Ishikawa (cell line): ENCODE data around the gene KDR.

Source experiments
- CREB1 ChIP-seq: IDR thresholded peaks from 2 replicates; pipeline ENCODE4 v1.6.1; 2012; ENCODE audit warnings: low read depth
- EP300 ChIP-seq: IDR thresholded peaks from 2 replicates; pipeline ENCODE4 v1.6.1; 2012; ENCODE audit warnings: borderline replicate concordance
- NFIC ChIP-seq: IDR thresholded peaks from 2 replicates; pipeline ENCODE4 v1.6.1; 2012
- RAD21 ChIP-seq: IDR thresholded peaks from 2 replicates; pipeline ENCODE4 v1.6.1; 2012; ENCODE audit warnings: low read depth
- TAF1 ChIP-seq: IDR thresholded peaks from 2 replicates; pipeline ENCODE4 v1.6.1; 2012; ENCODE audit warnings: low read depth, mild to moderate bottlenecking
- TCF12 ChIP-seq: IDR thresholded peaks from 2 replicates; pipeline ENCODE4 v1.6.1; 2012; ENCODE audit warnings: low read depth
- TEAD4 ChIP-seq: IDR thresholded peaks from 2 replicates; pipeline ENCODE4 v1.6.1; 2012
- YY1 ChIP-seq: IDR thresholded peaks from 2 replicates; pipeline ENCODE4 v1.6.1; 2012; ENCODE audit warnings: low read depth
- ZBTB7A ChIP-seq: IDR thresholded peaks from 2 replicates; pipeline ENCODE4 v1.6.1; 2012; ENCODE audit warnings: low read depth
- TF ChIP-seq, protein P1 (sequence below): IDR thresholded peaks from 2 replicates; pipeline ENCODE4 v1.6.1; 2012
- TF ChIP-seq, protein P2 (sequence below): IDR thresholded peaks from 2 replicates; pipeline ENCODE4 v1.6.1; 2012; ENCODE audit warnings: low read depth, mild to moderate bottlenecking
- TF ChIP-seq, protein P3 (sequence below): IDR thresholded peaks from 2 replicates; pipeline ENCODE4 v1.6.1; 2012

DNA sequence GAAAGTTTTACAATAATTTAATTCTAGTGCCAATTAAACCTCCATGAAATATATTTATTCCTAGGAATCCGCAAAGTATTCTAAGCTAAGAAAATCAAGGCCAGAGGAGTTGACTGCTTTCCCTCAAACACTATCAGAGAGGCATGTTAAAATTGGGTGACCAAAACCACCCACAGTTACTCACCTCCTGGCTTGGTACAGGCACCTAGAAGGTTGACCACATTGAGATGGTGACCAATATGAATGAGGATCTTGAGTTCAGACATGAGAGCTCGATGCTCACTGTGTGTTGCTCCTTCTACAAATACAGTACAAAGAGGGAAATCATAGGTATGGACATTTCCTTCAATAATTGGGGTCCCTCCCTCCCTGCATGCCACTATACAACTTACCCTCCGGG lies 29.4 kb downstream of the KDR start:
- TF ChIP-seq NFIC = no peak
- TF ChIP-seq RAD21 = no peak
- no peak for TF ChIP-seq TCF12
- TF ChIP-seq ZBTB7A = no peak
- TF ChIP-seq EP300 = no peak
- no peak for TF ChIP-seq TEAD4
- TF ChIP-seq, protein P1, sequence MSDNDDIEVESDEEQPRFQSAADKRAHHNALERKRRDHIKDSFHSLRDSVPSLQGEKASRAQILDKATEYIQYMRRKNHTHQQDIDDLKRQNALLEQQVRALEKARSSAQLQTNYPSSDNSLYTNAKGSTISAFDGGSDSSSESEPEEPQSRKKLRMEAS = no peak
- no peak for TF ChIP-seq TAF1
- TF ChIP-seq, protein P2, sequence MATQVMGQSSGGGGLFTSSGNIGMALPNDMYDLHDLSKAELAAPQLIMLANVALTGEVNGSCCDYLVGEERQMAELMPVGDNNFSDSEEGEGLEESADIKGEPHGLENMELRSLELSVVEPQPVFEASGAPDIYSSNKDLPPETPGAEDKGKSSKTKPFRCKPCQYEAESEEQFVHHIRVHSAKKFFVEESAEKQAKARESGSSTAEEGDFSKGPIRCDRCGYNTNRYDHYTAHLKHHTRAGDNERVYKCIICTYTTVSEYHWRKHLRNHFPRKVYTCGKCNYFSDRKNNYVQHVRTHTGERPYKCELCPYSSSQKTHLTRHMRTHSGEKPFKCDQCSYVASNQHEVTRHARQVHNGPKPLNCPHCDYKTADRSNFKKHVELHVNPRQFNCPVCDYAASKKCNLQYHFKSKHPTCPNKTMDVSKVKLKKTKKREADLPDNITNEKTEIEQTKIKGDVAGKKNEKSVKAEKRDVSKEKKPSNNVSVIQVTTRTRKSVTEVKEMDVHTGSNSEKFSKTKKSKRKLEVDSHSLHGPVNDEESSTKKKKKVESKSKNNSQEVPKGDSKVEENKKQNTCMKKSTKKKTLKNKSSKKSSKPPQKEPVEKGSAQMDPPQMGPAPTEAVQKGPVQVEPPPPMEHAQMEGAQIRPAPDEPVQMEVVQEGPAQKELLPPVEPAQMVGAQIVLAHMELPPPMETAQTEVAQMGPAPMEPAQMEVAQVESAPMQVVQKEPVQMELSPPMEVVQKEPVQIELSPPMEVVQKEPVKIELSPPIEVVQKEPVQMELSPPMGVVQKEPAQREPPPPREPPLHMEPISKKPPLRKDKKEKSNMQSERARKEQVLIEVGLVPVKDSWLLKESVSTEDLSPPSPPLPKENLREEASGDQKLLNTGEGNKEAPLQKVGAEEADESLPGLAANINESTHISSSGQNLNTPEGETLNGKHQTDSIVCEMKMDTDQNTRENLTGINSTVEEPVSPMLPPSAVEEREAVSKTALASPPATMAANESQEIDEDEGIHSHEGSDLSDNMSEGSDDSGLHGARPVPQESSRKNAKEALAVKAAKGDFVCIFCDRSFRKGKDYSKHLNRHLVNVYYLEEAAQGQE = no peak
- TF ChIP-seq CREB1 = no peak
- no peak for TF ChIP-seq YY1
- TF ChIP-seq, protein P3, sequence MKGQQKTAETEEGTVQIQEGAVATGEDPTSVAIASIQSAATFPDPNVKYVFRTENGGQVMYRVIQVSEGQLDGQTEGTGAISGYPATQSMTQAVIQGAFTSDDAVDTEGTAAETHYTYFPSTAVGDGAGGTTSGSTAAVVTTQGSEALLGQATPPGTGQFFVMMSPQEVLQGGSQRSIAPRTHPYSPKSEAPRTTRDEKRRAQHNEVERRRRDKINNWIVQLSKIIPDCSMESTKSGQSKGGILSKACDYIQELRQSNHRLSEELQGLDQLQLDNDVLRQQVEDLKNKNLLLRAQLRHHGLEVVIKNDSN = no peak
